ENCODE data around the gene CYP39A1. TPM values are rescaled to one million over a fixed set of nuclear protein-coding genes. Genes with fewer than 3 reads are reported as not detected.

CYP39A1 gene
- total and polyA plus RNA-seq, 2 of the 13 experiments (the other 11 are each of a cell fraction or from before 2014, with no cell fraction given), result 0.13 TPM; not detected in 1

GRCh38 chr6:46513533-46513932 lies 139.1 kb downstream of the CYP39A1 start:
- in situ Hi-C loops (cut with HindIII; ENCODE audit: extremely low pct_ligation_motif_present, low pct_unique_long_range_greater_than_20kb) (no loop called here), intact Hi-C loops (cut with micrococcal nuclease; ENCODE audit: unreplicated experiment) (no loop called here)
- Histone ChIP-seq H4K20me1 (ENCODE audit: insufficient read depth, low read length) (no peaks in the 10 kb centered on the region), H3K4me2 (ENCODE audit: low read depth, low read length) (no peak overlapping the region), H3K4me1 (ENCODE audit: insufficient read depth, low read length) (no peaks in the 10 kb centered on the region), H3K9ac (ENCODE audit: insufficient read depth, low read depth, low read length) (no peak overlapping the region), H3K79me2 (ENCODE audit: insufficient read depth, low read length) (no peaks in the 10 kb centered on the region), H2AFZ (ENCODE audit: low read length) (no peak overlapping the region), H3K9me3 (ENCODE audit: low read length) (no peaks in the 10 kb centered on the region), H3K36me3 (replicated peaks in 1 of 2; ENCODE audit: control insufficient read depth in 1 of 2, insufficient read depth in 2 of 2, low read length in 2 of 2) (no peaks in the 10 kb centered on the region), H3K27ac (ENCODE audit: extremely low read length, insufficient read depth, low read length) (no peak overlapping the region), H3K4me3 (replicated peaks in 1 of 3; ENCODE audit: insufficient read depth in 1 of 3, low read depth in 2 of 3, low read length in 3 of 3) (no peak overlapping the region), H3K27me3 (ENCODE audit: control insufficient read depth in 1 of 2, insufficient read depth in 2 of 2, low read length in 2 of 2) (no peaks in the 10 kb centered on the region)
- no peak for DNase-seq (ENCODE audit: low spot score)
- no peak for TF ChIP-seq POLR2A (IDR thresholded peaks at IDR 0.05; ENCODE audit: insufficient read depth in 1 of 2, low read depth in 2 of 2, low read length in 2 of 2)
- no peak for TF ChIP-seq ZNF468 (CRISPR knock-in tag; IDR thresholded peaks at IDR 0.05)
- TF ChIP-seq ZNF10 (CRISPR knock-in tag; IDR thresholded peaks at IDR 0.05; ENCODE audit: borderline replicate concordance, low read depth), result no peak
- no peak for TF ChIP-seq ZNF331 (CRISPR knock-in tag; IDR thresholded peaks at IDR 0.05)
- TF ChIP-seq RFX5 (IDR thresholded peaks at IDR 0.05; ENCODE audit: low read depth, low read length), result no peak
- no peak for TF ChIP-seq FOSL2 (CRISPR knock-in tag; IDR thresholded peaks at IDR 0.05)
- no peak for TF ChIP-seq HINFP (CRISPR knock-in tag; IDR thresholded peaks at IDR 0.05; ENCODE audit: low read depth)
- no peak for TF ChIP-seq ZSCAN9 (CRISPR knock-in tag; IDR thresholded peaks at IDR 0.05; ENCODE audit: borderline replicate concordance)
- TF ChIP-seq HNF4G (IDR thresholded peaks at IDR 0.05; ENCODE audit: borderline replicate concordance, low read depth, low read length), result no peak
- TF ChIP-seq HNF4G (CRISPR knock-in tag; IDR thresholded peaks at IDR 0.05; ENCODE audit: borderline replicate concordance, low read depth), result no peak
- TF ChIP-seq, protein P1, sequence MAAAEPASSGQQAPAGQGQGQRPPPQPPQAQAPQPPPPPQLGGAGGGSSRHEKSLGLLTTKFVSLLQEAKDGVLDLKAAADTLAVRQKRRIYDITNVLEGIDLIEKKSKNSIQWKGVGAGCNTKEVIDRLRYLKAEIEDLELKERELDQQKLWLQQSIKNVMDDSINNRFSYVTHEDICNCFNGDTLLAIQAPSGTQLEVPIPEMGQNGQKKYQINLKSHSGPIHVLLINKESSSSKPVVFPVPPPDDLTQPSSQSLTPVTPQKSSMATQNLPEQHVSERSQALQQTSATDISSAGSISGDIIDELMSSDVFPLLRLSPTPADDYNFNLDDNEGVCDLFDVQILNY (CRISPR knock-in tag; conservative IDR thresholded peaks at IDR 0.05), result no peak
- no peak for TF ChIP-seq ZFYVE20 (CRISPR knock-in tag; IDR thresholded peaks at IDR 0.05; ENCODE audit: borderline replicate concordance, low read depth)
- WGBS (ENCODE audit: low lambda C conversion rate), result 3% methylated on average over 2 of the region's 2 CpGs
- POLR2A ChIA-PET, result no interaction called here
- CTCF ChIA-PET (ENCODE audit: low intra/inter-chr PET ratio, low total read pairs), result no interaction called here
- no TSS peak for BruUV-seq (replicated peaks)
- FAIRE-seq, result no peak
- ATAC-seq, result no peak

Data from HepG2 (cell line).